Activated T-helper 9 cell treated with anti-CD3 and anti-CD28 coated beads, Interleukin-2, amount 50 U/mL, for 16 hours (primary cell): ENCODE results near the gene DBR1.
A peak's percentile ranks its signal among the peaks of the same experiment; 100 is the strongest.

Experiments used
- DNase-seq: peaks from one replicate; pipeline ENCODE4 v3.0.0-alpha.2; 2020; ENCODE audit warnings: low read depth

Gene DBR1

DNA sequence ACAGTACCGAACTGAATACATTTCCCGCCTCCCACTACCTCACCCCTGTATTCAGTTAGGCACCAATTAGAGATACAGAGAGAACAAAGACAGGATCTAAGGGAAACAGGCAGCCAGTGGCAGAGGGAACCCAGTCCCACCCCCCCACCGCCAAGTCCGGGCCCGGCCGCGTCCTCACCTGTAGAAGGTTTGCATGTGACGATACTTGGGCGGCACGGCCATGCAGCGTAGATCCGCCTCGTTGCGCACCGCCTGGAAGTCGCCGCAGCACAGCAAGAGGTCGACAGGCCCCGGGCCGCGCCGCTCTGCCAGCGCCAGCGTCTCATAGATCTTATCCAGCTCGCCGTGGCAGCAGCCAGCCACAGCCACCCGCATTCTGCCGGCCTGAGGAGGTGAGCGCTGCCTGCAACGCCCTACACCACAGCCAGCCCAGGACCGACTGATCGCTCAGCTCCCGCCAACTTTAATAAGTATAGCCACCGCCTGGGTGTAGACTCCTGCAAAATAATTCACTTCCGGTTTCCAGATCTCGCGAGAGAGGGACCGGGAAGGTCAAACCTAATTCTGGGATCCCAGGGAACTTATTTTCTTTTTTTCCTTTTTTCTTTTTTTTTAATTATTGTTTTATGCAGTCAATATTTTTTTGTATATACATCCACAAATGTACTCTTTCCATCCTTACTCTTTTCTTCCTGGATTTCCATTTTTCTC is at the start of gene DBR1:
Gene DBR1 (minus strand): TSS at position 501 of the 711 bp plus-strand sequence. CDS start 126 bp downstream, at position 375.
- DNase-seq: peak; percentile 55

DNA sequence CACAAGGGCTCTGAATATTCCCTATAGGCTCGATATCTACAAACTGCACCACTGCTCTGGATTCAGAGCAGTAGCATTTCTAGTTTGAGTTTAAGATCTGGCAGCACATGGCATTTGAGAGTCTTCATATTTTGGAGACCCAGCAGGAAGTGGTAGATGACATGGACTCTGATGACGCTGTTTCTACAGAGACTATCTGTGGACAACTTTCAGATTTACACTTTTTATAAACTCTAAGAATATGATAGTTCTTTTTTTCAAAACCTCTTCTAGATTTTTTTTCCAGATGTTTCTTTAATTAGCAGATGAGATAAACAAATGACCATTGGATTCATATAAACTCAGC is 48.2 kb upstream of the DBR1 start:
- DNase-seq: no peak

DNA sequence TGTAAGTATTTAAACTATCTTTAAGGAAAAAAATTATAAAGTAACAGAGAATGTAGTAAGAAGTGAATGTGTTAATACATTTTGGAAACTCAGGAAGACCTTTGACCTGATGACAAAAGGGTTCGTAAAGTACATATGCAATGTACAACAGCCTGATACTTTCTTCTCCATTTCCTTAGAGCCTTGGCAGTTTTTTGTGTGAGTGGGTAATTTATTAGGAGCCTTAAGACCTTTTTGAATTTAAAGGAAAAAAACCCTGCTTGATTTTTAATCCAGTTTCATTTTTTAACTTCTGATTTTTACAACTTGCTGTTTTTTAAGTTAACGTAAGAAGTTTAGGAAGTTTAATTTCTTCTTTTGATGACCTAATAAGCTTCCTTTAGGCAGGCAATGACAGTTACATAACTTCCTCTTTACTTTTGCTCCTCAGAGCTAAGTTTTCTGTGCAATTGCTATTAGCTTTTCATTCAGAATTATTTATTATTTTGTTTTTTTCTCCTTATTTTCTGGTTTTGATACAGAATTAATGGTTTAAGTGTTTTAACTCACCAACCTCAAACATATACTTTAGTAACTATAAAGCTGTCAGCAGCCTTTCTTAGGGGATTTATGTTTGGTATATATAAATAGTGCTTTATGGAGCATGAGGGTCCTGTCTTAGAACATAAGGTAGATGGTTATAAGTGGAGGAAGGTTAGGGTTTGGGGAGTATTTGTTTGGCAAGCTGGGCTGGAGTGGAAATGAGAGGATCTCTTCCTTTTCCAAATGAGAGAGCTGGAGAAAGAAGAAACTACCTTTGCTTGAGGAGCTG is 47.6 kb upstream of the DBR1 start:
- no peak for DNase-seq

DNA sequence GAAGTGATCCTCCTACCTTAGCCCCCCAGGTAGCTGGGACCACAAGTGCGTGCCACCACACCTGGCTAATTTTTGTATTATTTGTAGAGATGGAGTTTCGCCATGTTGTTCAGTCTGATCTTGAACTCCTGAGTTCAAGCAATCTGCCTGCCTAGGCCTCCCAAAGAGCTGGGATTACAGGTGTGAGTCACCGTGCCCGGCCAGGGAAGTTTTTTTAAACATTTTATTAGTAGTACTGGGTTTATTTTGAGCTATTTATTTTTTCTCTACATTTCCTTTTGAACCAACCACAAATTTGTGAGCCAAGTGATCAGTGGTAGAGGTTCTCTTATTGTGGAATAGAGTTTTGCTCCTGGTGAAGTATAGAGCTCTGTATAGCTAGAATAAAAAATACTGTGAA is 46.1 kb upstream of the DBR1 start:
- no peak for DNase-seq

DNA sequence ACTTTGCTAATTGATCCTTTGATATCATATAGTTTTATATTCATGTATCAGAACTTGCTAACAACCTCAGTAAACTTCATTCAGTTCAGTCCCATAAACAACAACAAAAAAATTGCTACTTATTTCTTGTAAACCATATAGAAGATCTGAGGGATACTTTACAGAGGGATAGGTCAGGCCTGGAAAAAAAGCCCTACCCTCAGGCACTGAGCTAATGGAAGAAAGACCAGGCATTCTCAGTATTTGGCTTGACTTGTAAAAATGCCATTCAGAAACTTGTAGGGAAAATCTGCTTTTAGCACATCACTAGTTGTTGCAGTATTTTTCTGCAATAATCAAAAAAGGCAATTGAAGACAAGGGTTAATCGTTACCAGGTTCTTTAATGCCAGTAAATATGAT is 45.5 kb upstream of the DBR1 start:
- no peak for DNase-seq

DNA sequence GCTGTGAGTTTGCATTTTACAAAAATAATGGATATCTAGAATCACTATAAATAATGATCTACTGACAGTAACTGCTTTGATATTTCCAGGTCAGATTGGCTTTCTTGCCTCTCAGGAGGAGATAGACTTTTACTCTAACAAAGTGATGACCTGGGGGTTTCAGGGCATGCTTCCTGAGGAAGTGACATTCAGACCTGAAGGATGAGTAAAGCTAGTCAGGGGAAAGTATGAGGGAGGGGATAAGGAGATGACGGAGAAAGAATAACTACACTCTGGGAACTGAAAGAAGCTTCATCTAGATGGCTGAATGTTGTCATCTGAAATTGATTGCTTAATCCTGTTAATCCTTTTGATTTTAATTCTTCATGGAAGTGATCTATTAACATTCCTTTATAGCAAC is 44.5 kb upstream of the DBR1 start:
- DNase-seq: no peak

DNA sequence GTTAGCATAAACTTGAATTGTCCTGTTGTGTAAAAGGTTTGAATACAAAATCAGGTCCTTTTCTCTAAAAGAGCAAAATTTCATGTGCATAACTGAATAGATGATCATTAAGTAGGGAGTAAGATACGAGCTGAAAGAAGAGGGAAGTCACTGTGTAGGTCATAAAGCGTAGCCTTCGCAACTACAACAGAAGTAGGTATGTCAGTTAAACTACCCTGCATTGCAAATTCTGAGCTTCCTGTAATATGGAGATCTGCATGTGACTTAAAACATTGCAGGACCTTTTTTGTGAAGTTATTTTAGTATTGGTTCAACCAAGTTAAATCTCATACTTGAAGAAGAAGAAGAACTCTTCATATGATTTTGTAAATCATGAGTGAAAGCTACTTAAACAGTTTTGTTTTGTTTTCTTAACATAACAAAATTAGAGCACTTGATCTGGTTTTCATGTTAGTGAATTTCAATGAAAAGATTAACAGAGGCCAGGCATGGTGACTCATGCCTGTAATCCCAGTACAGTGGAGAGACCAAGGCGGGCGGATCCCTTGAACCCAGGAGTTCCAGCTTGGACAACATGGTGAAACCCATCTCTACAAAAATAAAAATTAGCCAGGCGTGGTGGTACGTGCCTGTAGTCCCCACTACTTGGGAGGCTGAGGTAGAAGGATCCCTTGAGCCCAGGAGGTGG is 38.8 kb upstream of the DBR1 start:
- DNase-seq: no peak

DNA sequence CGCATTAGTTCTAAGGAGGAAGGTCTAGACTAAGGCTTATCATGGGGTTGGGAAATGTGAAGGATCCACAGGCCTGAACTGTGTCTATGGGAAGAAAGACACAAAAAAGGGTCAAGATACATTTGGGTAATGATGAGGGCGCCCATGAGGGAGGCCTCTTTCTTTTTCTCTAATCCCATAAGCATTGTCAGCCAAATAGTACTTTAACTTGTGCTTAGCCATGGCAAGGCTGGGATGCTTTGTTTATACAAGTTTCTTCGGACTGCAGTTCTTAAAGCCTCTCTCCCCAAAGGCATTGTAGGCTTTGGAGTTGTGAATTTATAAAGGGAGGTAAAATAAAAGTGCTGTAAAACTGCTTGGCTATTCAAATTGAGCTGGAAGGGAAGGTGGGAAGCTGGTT is 35.8 kb upstream of the DBR1 start:
- DNase-seq: no peak

- no peak for DNase-seq
These were observed 31.5 kb upstream of the DBR1 start for GRCh38 chr3:138206196-138206595.

- DNase-seq: no peak
These were observed 30.8 kb upstream of the DBR1 start for GRCh38 chr3:138205527-138205926.

DNA sequence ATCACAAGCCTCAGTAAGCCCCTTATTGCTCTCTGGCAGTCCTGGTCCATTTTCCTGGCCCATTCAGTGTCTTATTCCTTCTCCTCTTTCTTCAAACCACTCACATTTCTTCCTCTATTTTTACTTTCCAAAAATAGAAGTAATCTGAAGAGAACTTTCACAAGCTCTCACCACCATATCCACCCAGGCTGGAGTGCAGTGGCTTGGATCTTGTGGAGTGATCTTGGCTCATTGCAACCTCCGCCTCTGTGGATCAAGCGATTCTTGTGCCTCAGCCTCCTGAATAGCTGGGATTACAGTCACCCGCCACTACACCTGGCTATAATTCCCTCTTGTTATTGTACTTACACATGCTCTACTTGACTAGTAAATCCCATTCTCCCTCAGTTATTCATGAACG is 29.2 kb upstream of the DBR1 start:
- DNase-seq: no peak

GRCh38 chr3:138202945-138203701 is 28.4 kb upstream of the DBR1 start:
- no peak for DNase-seq

DNA sequence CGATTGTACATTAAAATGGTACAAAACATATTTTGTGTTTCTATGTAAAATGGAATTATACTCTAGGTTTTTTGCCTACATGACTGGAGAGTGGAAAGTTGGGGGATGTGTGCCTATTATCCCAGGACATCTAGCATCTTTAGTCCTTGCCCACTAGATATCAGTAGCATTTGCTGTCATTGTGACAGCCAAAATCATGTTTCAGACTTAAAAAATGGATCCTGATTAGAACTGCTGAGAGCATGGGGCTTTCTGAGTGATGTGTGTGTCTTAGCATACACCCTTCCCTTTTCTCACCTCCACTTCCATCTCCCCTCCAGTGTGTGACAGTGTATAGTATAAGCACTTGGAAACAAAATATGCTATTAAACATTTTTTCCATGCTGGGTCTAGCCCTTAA is 25.7 kb upstream of the DBR1 start:
- DNase-seq: no peak

DNA sequence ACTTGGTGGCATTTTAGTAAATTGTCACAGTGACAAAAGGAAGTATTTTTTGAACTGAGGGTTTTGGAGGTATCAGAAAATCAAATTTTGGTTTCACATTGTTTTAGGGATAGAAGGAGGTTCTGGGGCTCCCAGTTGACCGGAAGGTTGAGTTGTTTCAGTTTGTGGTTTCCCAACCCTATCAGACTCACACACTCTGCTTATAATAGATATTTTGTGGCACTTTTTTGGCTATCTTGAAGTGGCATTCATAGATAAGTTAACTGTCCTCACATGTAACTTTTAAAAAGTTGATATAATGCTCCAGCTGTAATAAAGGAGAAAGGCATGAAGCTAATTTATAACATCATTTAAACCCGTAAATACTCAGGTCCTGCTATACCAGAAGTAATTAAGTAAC is 25.1 kb upstream of the DBR1 start:
- no peak for DNase-seq

- no peak for DNase-seq
These were observed 22.8 kb upstream of the DBR1 start for GRCh38 chr3:138197524-138197923.

GRCh38 chr3:138197058-138197457 is 22.3 kb upstream of the DBR1 start:
- no peak for DNase-seq

DNA sequence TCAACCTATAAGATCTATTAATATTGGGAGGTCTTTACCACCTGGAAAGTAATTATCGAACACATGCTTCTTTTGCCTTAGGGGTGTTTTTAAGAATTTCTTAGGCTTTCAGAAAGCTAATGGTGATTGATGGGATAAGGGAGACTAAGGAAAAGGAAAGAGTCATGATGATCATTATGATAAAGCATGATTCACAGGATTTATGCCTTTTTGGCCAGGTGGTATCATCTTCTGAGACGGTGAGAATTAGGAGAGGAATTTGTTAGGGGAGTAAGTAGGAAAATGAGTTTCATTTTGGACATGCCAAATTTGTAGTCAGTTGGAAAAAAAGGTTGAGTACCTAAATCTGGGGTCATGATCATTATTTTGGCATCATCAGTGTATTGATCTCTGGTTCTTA is 21.3 kb upstream of the DBR1 start:
- no peak for DNase-seq

GRCh38 chr3:138195481-138195880 is 20.8 kb upstream of the DBR1 start:
- no peak for DNase-seq

GRCh38 chr3:138188013-138188730 is 13.5 kb upstream of the DBR1 start:
- no peak for DNase-seq

- peak; percentile 20 for DNase-seq
These were observed 12.7 kb upstream of the DBR1 start, which contains the start of gene ARMC8 for GRCh38 chr3:138187296-138188012. Gene ARMC8 (plus strand): TSS chr3:138187301. CDS start chr3:138187555, 254 bp downstream.

DNA sequence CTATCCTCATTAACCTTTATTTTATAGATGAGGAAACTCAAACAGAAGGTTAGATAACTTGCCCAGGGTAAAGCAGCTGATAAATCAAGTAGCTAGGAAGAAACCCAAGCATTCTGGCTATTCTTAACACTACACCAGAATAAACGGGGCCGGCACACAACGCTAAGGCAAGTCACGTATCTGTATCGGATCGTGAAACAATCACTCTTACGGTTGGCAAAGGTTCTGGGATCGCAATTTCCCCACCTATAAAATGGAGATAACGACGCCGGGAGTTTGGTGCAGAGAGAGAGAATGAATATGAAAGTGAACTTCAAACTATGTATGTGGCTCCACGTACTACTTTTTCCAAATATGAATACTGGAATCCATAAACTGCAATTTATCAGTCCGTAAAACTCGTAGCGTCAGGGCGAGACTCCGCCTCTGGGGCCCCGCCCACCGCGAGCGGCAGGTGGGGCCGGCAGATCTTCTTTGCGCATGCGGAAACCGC is 12.1 kb upstream of the DBR1 start:
- DNase-seq: peak; percentile 83
